Germinal center (tissue), 1 donor: Measurements from ENCODE around the gene MAP3K3.

Source experiments
- DNase-seq: peaks from one replicate; pipeline ENCODE4 v3.0.0; 2012; ENCODE audit warnings: mixed read lengths, low spot score

Gene MAP3K3

DNA sequence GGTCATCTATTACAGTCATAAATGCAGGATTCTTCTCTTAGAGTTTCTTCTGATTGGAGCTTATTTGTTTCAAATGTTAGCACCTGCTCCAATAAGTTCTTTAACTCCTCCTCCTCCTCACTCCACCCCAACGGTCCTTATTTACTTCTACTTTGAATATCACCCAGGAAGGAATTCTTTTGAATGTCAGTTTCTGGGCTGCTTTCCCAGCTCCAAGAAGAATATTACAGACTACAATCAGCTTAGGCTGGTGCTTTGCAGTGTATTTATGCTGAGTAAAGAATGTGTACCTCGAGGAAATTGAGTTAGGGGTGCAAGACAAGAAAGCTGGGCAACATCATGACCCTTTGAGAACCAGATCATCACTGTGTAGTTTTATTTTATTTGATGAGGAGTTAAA, 30.8 kb downstream of the MAP3K3 start:
- DNase-seq: no peak

- DNase-seq: no peak
These were observed 35.6 kb downstream of the MAP3K3 start for GRCh38 chr17:63657786-63658185.

DNA sequence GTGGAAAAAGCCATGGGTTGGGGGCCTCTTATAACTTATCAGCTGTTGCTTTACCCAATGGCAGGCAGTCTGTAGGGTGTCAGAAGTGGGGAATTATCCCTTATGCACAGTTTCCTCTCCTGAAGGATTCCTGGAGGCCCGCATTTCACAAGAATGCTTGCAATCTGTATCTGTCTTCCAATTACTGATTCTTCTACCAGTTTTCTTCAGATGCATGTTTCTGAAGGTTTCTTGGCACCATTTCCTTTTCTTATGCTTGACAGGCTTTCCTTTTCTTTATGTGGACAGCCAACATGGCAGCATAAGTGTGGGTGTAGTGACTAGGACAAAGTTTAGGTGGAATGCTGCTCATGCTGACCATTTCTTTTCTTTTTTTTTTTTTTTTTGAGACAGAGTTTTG, 36.1 kb downstream of the MAP3K3 start:
- no peak for DNase-seq

GRCh38 chr17:63659850-63660249, 37.6 kb downstream of the MAP3K3 start:
- no peak for DNase-seq

DNA sequence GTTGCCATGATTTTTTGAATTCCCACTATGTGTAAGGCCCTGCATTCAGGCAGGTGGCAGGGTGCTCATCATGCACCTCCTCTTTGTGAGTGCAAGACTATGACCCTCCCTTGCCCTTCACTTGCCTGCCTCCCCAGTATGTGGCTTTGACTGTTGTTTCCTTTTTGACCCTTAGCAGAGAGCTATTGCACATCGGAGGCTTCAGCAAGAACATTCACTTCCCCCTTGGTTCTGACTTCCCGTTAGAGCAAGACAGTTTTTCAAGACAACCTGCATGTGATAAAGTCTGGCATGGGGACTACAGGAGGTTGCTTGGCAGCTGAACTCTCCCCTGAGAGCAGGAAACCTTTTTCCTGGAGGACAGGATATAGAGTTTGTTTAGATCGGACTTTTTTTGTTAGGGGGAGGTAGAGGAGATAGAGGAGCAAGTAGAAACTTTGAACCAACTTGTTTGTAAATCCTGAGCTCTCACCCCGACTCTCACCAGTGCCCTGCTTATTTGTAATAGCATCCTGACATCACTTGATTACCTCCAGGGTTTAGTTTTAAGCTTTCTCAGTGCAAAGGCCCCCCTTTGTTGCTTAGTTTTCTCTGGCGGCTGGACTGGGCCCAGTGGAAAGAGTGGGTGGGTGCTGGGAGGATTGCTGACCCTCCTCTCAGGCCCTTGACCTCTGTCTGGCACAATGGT, 43.5 kb downstream of the MAP3K3 start:
- peak; percentile 44 for DNase-seq

- DNase-seq: no peak
These were observed 50.6 kb downstream of the MAP3K3 start for GRCh38 chr17:63672856-63673255.

DNA sequence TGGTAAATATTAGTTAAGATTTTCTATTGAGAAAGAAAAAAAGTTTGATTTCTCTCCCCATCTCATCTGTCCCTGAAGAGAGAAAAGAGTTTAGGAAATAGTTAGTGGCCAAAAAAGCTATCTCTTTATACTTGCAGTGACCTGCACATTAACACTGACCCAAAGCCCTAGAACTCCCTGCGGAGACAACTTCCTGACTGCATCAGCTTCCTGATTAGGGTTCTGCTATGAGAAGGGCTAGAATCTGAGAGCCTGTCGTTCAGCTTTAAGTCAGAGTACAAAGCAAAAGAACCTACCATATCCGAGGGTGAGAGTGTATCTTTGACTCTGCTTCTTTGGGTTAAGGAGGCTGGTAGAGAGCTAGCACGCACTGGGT, 53.0 kb downstream of the MAP3K3 start:
- DNase-seq: no peak

GRCh38 chr17:63675607-63676546, 53.7 kb downstream of the MAP3K3 start:
- no peak for DNase-seq

DNA sequence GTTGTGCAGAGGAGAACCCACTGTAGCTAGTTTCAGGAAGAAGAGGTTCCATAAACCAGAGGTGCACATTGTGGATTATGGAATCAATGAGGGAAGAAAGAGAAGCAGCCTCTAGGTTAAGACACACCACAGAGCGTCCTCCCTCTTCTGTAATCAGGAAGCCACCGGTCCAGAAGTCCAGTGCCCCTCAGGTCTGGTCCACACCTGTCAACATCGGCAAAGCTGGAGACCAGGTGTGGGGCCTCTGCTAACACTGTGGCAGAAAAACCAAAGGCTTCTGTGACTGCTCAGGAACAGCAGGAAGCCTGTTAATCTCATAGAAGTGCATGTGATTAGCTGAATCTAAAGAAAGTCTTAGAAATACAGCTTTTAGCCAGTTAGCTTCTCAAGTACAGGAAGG, 54.4 kb downstream of the MAP3K3 start:
- DNase-seq: no peak

- DNase-seq: no peak
These were observed 57.0 kb downstream of the MAP3K3 start for GRCh38 chr17:63679214-63679613.

DNA sequence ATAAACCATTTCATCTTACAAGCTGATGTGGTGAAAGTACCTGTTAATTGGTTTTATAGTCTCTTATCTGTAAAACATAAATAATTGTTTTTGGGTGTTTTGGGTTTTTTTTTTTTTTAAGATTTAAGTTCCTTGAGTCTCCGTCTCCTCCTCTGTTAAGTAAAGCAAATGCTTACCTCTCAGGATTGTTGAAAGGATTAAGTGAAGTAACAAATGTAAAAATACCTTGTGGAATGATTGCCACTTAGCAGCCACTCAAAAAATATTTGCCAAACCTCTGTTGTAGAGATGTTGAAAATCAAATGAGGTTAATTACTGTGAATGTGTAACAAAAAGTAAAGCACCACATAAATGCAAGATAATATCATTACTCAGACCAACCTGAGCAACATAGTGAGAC, 58.5 kb downstream of the MAP3K3 start:
- DNase-seq: no peak

- DNase-seq: no peak
These were observed 59.3 kb downstream of the MAP3K3 start for GRCh38 chr17:63681530-63681929.

DNA sequence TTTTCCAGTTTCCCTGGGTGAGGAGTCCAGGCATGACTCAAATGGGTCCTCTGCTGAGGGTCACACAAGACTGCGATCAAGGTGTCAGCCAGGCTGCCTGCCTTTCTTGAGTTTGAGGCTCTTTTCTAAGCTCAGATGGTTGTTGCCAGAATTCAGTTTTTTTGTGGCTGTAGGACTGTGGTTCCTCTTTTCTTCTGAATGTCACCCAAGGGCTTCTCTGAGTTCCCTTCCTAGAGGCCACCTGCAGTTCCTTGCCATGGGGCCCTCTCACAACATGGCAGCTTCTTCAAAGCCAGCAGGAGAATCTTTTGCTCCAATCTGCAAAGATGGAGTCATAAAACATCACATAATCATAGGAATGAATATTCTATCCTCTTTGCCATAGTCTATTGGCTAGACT, 60.2 kb downstream of the MAP3K3 start:
- no peak for DNase-seq

DNA sequence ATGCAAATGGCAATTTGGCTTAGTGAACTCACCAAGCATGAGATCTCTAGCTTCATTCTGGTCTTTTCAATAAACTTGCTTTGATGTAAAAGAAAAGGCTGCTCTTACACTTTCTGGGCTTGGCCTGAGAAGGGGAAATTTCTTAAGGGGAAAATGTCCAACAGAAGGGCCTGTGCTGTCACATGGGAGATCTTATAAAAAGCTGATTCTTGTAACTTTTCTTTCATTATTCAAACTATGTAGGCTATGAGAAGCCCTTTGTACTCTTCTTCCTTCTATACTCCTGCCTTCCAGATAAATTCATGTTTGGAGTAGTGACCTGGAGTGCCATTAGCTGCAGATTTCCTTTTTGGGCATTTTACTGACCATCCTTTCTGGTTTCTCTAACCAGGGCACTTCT, 60.8 kb downstream of the MAP3K3 start:
- DNase-seq: no peak

DNA sequence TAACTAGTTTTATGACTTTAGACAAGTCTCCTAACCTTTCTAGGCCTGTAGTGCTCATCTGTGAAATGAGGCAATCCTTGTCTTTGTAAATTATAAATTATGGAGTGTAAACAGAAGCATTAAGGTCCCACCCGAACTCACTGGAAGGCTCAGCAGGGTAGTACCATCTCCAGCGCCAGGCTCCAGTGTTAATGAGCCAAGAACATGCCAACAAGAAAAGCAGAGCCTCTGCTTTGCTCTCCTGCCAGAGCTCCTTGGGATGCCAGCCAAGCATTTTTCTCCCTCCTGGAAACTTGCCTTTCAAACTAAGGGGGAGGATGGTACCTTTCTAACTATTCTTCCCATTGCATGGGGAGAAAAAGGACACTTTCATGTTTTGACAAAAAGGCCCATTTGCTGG, 62.8 kb downstream of the MAP3K3 start:
- no peak for DNase-seq

GRCh38 chr17:63685578-63685977, 63.4 kb downstream of the MAP3K3 start:
- no peak for DNase-seq

GRCh38 chr17:63686138-63686685, 64.0 kb downstream of the MAP3K3 start:
- no peak for DNase-seq

DNA sequence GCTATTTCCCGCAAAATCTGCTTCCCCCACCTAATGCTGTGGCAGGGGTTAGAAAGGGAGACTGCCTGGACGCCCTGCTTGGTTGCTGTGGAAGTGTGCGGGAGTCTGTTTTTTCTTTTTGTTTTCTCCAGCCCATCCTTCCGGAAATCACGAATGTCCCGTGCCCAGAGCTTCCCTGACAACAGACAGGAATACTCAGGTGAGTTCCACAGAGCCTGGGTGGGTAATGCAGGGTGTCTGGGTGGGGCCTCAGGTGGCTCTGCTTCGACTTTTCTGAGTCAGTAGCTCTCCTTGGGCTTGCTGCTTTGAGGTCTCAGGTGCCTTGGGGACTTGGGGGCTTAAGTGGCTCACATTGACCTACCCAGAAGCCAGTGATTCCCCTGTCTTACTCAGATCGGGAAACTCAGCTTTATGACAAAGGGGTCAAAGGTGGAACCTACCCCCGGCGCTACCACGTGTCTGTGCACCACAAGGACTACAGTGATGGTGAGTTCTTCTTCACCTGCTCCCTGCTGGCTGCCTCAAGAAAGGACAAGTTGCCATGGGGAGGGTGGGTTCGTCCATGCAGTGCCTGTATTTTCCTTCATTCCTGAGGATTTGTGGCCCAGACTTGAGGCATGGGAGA, 66.3 kb downstream of the MAP3K3 start:
- no peak for DNase-seq

DNA sequence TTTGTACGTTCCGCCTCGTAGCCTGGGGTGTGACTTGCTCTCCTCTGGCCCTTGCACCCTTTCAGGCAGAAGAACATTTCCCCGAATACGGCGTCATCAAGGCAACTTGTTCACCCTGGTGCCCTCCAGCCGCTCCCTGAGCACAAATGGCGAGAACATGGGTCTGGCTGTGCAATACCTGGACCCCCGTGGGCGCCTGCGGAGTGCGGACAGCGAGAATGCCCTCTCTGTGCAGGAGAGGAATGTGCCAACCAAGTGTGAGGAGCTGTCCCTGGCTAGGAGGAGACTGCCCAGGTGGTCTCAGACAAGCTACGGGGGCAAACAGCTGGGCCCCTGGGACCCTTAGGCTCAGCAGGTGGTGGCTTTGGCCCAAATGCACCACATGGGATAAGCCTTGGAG, 67.3 kb downstream of the MAP3K3 start:
- no peak for DNase-seq

- no peak for DNase-seq
These were observed 70.1 kb downstream of the MAP3K3 start for GRCh38 chr17:63692195-63692816.

DNA sequence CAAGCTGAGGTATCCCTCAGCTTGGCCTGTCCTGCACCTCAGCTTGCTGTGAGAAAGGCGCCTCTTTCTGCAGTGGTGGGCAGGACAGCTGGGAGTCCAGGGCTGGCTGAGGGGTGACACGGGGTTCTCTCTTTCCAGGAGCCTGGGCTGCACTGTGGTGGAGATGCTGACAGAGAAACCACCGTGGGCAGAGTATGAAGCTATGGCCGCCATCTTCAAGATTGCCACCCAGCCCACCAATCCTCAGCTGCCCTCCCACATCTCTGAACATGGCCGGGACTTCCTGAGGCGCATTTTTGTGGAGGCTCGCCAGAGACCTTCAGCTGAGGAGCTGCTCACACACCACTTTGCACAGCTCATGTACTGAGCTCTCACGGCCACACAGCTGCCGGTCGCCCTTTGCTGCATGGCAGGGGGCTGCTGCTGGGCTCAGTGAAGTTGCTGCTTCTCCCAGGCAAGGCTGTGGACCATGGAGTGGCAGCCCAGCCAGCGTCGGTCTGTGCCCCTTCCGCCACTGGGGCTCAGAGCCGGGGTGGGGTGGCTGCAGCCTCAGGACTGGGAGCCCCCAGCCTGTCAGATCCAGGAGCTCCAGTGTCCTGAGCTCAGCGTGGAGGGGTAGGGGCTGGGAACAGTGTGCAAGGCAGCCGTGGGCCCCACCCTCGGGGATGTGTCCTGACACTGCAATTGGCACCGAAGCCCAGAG, 71.3 kb downstream of the MAP3K3 start:
- no peak for DNase-seq
